Measurements from ENCODE around the gene GRIP1.

GRIP1 gene

DNA sequence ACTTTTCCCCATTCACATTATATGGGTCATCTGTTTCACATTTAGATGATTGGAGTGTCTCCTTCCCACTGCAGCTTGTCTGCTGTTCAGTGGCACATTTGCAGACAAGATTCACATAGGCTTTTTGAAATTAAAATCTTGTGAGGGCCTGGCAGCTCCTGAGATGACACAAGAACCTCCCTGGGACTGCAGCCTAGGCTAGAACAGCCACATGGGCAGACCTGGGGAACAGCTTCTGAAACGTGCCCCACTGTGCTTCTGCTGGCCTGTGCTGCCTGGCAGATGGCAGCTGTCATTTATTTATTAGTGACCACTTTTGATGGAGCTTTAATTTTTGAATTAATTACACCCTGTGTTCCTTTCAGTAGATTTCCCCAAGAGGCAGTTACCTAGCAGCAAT, 137.4 kb downstream of the GRIP1 start:
- Histone ChIP-seq H3K79me2 (ENCODE audit: low read length) (no peaks in the 10 kb centered on the region), H3K4me2 (ENCODE audit: low read depth, low read length) (no peak overlapping the region), H3F3A (ENCODE audit: insufficient read depth, low read length) (no peaks in the 10 kb centered on the region), H3K9me2 (replicated peaks; ENCODE audit: insufficient read depth, low read length) (no peaks in the 10 kb centered on the region), H3K27ac (ENCODE audit: low read length) (no peak overlapping the region), H3K4me3 (ENCODE audit: low read length) (no peak overlapping the region), H3K27me3 (replicated peaks; ENCODE audit: insufficient read depth, low read length) (no peaks in the 10 kb centered on the region), H3K4me1 (ENCODE audit: low read length) (no peaks in the 10 kb centered on the region), H3K36me3 (replicated peaks; ENCODE audit: insufficient read depth, low read length) (no peaks in the 10 kb centered on the region), H3K9me3 (replicated peaks; ENCODE audit: insufficient read depth, low read length) (no peaks in the 10 kb centered on the region), H2AFZ (ENCODE audit: low read length) (no peak overlapping the region), H3K9ac (ENCODE audit: low read length) (no peak overlapping the region), H4K20me1 (ENCODE audit: insufficient read depth, low read length) (no peaks in the 10 kb centered on the region)
- no peak for DNase-seq
- TF ChIP-seq EZH2phosphoT487 (IDR thresholded peaks at IDR 0.05; ENCODE audit: low read length) (no peak), EZH2 (optimal IDR thresholded peaks at IDR 0.05; ENCODE audit: low read depth, low read length) (no peak)
- TF ChIP-seq, protein P1, sequence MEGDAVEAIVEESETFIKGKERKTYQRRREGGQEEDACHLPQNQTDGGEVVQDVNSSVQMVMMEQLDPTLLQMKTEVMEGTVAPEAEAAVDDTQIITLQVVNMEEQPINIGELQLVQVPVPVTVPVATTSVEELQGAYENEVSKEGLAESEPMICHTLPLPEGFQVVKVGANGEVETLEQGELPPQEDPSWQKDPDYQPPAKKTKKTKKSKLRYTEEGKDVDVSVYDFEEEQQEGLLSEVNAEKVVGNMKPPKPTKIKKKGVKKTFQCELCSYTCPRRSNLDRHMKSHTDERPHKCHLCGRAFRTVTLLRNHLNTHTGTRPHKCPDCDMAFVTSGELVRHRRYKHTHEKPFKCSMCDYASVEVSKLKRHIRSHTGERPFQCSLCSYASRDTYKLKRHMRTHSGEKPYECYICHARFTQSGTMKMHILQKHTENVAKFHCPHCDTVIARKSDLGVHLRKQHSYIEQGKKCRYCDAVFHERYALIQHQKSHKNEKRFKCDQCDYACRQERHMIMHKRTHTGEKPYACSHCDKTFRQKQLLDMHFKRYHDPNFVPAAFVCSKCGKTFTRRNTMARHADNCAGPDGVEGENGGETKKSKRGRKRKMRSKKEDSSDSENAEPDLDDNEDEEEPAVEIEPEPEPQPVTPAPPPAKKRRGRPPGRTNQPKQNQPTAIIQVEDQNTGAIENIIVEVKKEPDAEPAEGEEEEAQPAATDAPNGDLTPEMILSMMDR (IDR thresholded peaks at IDR 0.05; ENCODE audit: low read length): no peak

DNA sequence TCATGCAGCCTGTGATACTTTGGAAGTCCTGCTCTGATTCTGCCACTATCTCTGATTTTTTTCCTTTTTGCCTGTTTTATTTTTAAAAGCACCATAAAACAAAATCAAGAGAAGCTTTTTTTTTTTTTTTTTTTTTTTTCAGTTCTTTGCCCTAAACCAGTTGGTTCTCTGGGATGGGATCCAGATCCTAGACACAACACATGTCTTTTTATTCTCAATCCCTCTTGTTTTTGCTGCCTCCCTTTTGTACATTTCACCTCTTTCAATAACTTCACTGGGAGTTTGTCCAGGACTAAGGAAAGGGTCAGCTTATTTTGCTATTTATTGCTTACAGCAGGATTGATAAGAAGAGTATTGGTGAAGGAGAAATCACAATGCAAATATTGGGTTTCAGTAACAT, 139.4 kb downstream of the GRIP1 start:
- no peaks in the 10 kb centered on the region for H3F3A ChIP-seq (ENCODE audit: insufficient read depth, low read length)
- no peaks in the 10 kb centered on the region for H3K27me3 ChIP-seq (replicated peaks; ENCODE audit: insufficient read depth, low read length)
- H3K9me2 ChIP-seq (replicated peaks; ENCODE audit: insufficient read depth, low read length): no peaks in the 10 kb centered on the region
- TF ChIP-seq EZH2 (optimal IDR thresholded peaks at IDR 0.05; ENCODE audit: low read depth, low read length): no peak
- TF ChIP-seq, protein P1 (IDR thresholded peaks at IDR 0.05; ENCODE audit: low read length): no peak
- no peak for TF ChIP-seq EZH2phosphoT487 (IDR thresholded peaks at IDR 0.05; ENCODE audit: low read length)
- no peak overlapping the region for H2AFZ ChIP-seq (ENCODE audit: low read length)
- H3K9me3 ChIP-seq (replicated peaks; ENCODE audit: insufficient read depth, low read length): no peaks in the 10 kb centered on the region
- H3K4me2 ChIP-seq (ENCODE audit: low read depth, low read length): no peak overlapping the region
- H3K36me3 ChIP-seq (replicated peaks; ENCODE audit: insufficient read depth, low read length): no peaks in the 10 kb centered on the region
- H3K79me2 ChIP-seq (ENCODE audit: low read length): no peaks in the 10 kb centered on the region
- no peak overlapping the region for H3K27ac ChIP-seq (ENCODE audit: low read length)
- H4K20me1 ChIP-seq (ENCODE audit: insufficient read depth, low read length): no peaks in the 10 kb centered on the region
- no peak overlapping the region for H3K9ac ChIP-seq (ENCODE audit: low read length)
- no peaks in the 10 kb centered on the region for H3K4me1 ChIP-seq (ENCODE audit: low read length)
- DNase-seq: no peak
- no peak overlapping the region for H3K4me3 ChIP-seq (ENCODE audit: low read length)

DNA sequence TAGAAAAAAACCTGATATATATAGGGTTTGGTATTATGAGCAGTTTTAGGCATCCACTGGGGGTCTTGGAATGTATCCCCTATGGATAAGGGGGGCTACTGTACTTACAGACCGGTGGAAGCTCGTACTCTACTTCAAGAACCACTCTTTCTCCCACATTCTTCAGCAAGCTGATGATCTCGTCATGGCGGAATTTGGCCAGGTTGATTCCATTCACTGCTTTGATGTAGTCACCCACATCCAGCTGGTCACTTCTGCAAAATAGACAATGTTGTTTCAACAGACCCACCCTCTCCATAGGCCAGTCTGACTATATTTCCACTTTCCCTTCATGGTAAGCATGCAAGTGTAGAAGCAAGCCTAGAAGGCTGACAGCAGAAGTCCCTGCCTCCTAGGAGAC, 139.9 kb downstream of the GRIP1 start:
- Histone ChIP-seq H3K9me3 (replicated peaks; ENCODE audit: insufficient read depth, low read length) (no peaks in the 10 kb centered on the region), H3K27me3 (replicated peaks; ENCODE audit: insufficient read depth, low read length) (no peaks in the 10 kb centered on the region)
- no peak for DNase-seq

DNA sequence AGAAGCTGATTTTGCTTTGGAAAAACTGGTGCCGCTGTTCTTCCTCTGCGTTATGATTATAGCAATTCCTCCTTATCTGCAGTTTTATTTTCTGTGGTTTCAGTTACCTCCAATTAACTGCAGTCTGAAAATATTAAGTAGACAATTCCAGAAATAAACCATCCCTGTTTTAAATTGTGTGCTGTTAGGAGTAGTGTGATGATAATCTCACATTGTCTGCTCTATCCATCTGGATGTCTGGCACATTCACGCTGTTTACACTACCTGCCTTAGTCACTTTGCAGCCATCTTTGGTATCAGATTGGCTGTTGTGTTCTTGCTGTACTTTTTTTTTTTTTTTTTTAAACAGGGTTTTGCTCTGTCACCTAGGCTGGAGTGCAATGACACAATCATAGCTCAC, 141.0 kb downstream of the GRIP1 start:
- no peaks in the 10 kb centered on the region for H4K20me1 ChIP-seq (ENCODE audit: insufficient read depth, low read length)
- H3K9ac ChIP-seq (ENCODE audit: low read length): no peak overlapping the region
- H3K4me3 ChIP-seq (ENCODE audit: low read length): no peak overlapping the region
- H3K79me2 ChIP-seq (ENCODE audit: low read length): no peaks in the 10 kb centered on the region
- H3K4me2 ChIP-seq (ENCODE audit: low read depth, low read length): no peak overlapping the region
- TF ChIP-seq EZH2phosphoT487 (IDR thresholded peaks at IDR 0.05; ENCODE audit: low read length): no peak
- TF ChIP-seq, protein P1 (IDR thresholded peaks at IDR 0.05; ENCODE audit: low read length): no peak
- TF ChIP-seq EZH2 (optimal IDR thresholded peaks at IDR 0.05; ENCODE audit: low read depth, low read length): no peak
- no peaks in the 10 kb centered on the region for H3K36me3 ChIP-seq (replicated peaks; ENCODE audit: insufficient read depth, low read length)
- H2AFZ ChIP-seq (ENCODE audit: low read length): no peak overlapping the region
- H3K4me1 ChIP-seq (ENCODE audit: low read length): no peaks in the 10 kb centered on the region
- no peaks in the 10 kb centered on the region for H3K9me2 ChIP-seq (replicated peaks; ENCODE audit: insufficient read depth, low read length)
- no peaks in the 10 kb centered on the region for H3K27me3 ChIP-seq (replicated peaks; ENCODE audit: insufficient read depth, low read length)
- H3K9me3 ChIP-seq (replicated peaks; ENCODE audit: insufficient read depth, low read length): no peaks in the 10 kb centered on the region
- H3K27ac ChIP-seq (ENCODE audit: low read length): no peak overlapping the region
- DNase-seq: no peak
- H3F3A ChIP-seq (ENCODE audit: insufficient read depth, low read length): no peaks in the 10 kb centered on the region

More for the DNA sequence above, 139.9 kb downstream of the GRIP1 start:
- Histone ChIP-seq H3K36me3 (replicated peaks; ENCODE audit: insufficient read depth, low read length) (no peaks in the 10 kb centered on the region), H3K27ac (ENCODE audit: low read length) (no peak overlapping the region), H3K9me2 (replicated peaks; ENCODE audit: insufficient read depth, low read length) (no peaks in the 10 kb centered on the region), H4K20me1 (ENCODE audit: insufficient read depth, low read length) (no peaks in the 10 kb centered on the region), H2AFZ (ENCODE audit: low read length) (no peak overlapping the region), H3K79me2 (ENCODE audit: low read length) (no peaks in the 10 kb centered on the region), H3K9ac (ENCODE audit: low read length) (no peak overlapping the region), H3F3A (ENCODE audit: insufficient read depth, low read length) (no peaks in the 10 kb centered on the region), H3K4me1 (ENCODE audit: low read length) (no peaks in the 10 kb centered on the region), H3K4me2 (ENCODE audit: low read depth, low read length) (no peak overlapping the region), H3K4me3 (ENCODE audit: low read length) (no peak overlapping the region)
- TF ChIP-seq EZH2 (optimal IDR thresholded peaks at IDR 0.05; ENCODE audit: low read depth, low read length) (no peak), EZH2phosphoT487 (IDR thresholded peaks at IDR 0.05; ENCODE audit: low read length) (no peak)
